HepG2 (cell line): ENCODE results near the gene STKLD1. TPM values are rescaled to one million over a fixed set of nuclear protein-coding genes. Genes with fewer than 3 reads are reported as not detected.

ENCODE experiments used
- CCAR2 ChIP-seq: fragments of 200-400 bp; formaldehyde crosslinking; optimal IDR thresholded peaks from 2 replicates; pipeline ENCODE3; 2018; ENCODE audit warnings: low read depth, mild to moderate bottlenecking, low read length, moderate library complexity
- ETV5 ChIP-seq: IDR thresholded peaks from 2 replicates; pipeline ENCODE4 v1.6.1; 2018; ENCODE audit warnings: missing biosample characterization, missing genetic modification reagents, inconsistent platforms, borderline replicate concordance
- GFI1 ChIP-seq: sonication (generic); formaldehyde crosslinking; IDR thresholded peaks from 2 replicates; pipeline ENCODE4 v1.5.0; 2020; ENCODE audit warnings: missing genetic modification reagents, mild to moderate bottlenecking, borderline replicate concordance
- HNF4G ChIP-seq, 2 experiments: sonication (generic) in 1 of 2; formaldehyde crosslinking in 1 of 2; IDR thresholded peaks; 2 replicates each; pipeline versions ENCODE4 v1.4.0 to v1.6.1; 2011 to 2020; ENCODE audit warnings: borderline replicate concordance in 2 of 2, low read depth in 2 of 2, mild to moderate bottlenecking in 2 of 2, low read length in 1 of 2, missing genetic modification reagents in 1 of 2, moderate library complexity in 1 of 2
- HNRNPK ChIP-seq: fragments of 200-400 bp; formaldehyde crosslinking; IDR thresholded peaks from 2 replicates; pipeline ENCODE4 v1.6.1; 2018; ENCODE audit warnings: low read length, low read depth, moderate library complexity, mild to moderate bottlenecking; ENCODE audit not compliant: poor library complexity, severe bottlenecking
- MYC ChIP-seq: sonication (generic); formaldehyde crosslinking; IDR thresholded peaks from 2 replicates; pipeline ENCODE4 v1.9.0; 2021; ENCODE audit warnings: missing genetic modification reagents, borderline replicate concordance
- NCOA2 ChIP-seq: sonication (generic); formaldehyde crosslinking; IDR thresholded peaks from 2 replicates; pipeline ENCODE4 v1.8.0; 2022; ENCODE audit warnings: inconsistent platforms
- NPAS2 ChIP-seq: sonication (generic); formaldehyde crosslinking; IDR thresholded peaks from 2 replicates; pipeline ENCODE4 v1.8.0; 2022; ENCODE audit warnings: mild to moderate bottlenecking, missing genetic modification reagents, borderline replicate concordance
- ZNF546 ChIP-seq: sonication (generic); formaldehyde crosslinking; conservative IDR thresholded peaks from 2 replicates; pipeline ENCODE4 v1.8.1; 2023; ENCODE audit warnings: mild to moderate bottlenecking, missing genetic modification reagents
- ZNF772 ChIP-seq: sonication (generic); formaldehyde crosslinking; IDR thresholded peaks from 2 replicates; pipeline ENCODE4 v1.5.0; 2020; ENCODE audit warnings: mild to moderate bottlenecking, missing genetic modification reagents
- ZNF777 ChIP-seq: sonication (generic); formaldehyde crosslinking; IDR thresholded peaks from 2 replicates; pipeline ENCODE4 v1.4.0; 2020; ENCODE audit warnings: missing genetic modification reagents
- polyA plus RNA-seq, 8 experiments: library from polyadenylated mRNA; depleted of rRNA in 3 of 8; stranded (reverse) in 7 of 8; unstranded in 1 of 8; fragments of >200 nt; fragmentation: Illumina TruSeq in 4 of 8; extraction: Trizol in 4 of 8; gene quantifications; 2 replicates each; pipeline versions ENCODE4 v1.2.1 to v1.2.3, GENCODE V29; 2011 to 2016; ENCODE audit warnings: low read depth in 4 of 8, missing spikeins in 1 of 8, mixed read lengths in 1 of 8; ENCODE audit not compliant: insufficient read depth in 1 of 8
- total RNA-seq, 5 experiments: library from RNA; depleted of rRNA; stranded (reverse); fragments of >200 nt; fragmentation: Illumina TruSeq; extraction: Trizol; gene quantifications; 2 replicates each; pipeline ENCODE4 v1.2.3, GENCODE V29; 2016; ENCODE audit warnings: low read depth in 1 of 5
- TF ChIP-seq, protein P1 (sequence below): sonication (generic); IDR thresholded peaks from 2 replicates; pipeline ENCODE4 v1.6.1; 2016; ENCODE audit warnings: low read depth, borderline replicate concordance
- TF ChIP-seq, protein P2 (sequence below): IDR thresholded peaks from 2 replicates; pipeline ENCODE4 v1.6.1; 2016; ENCODE audit warnings: control low read depth
- TF ChIP-seq, protein P3 (sequence below): sonication (generic); formaldehyde crosslinking; IDR thresholded peaks from 2 replicates; pipeline ENCODE4 v1.4.0; 2020; ENCODE audit warnings: mild to moderate bottlenecking, missing genetic modification reagents
- TF ChIP-seq, protein P4 (sequence below): IDR thresholded peaks from 2 replicates; pipeline ENCODE4 v1.6.1; 2012; ENCODE audit warnings: inconsistent platforms

STKLD1 gene
- total and polyA plus RNA-seq, 2 of the 13 experiments (the other 11 are each of a cell fraction or from before 2014, with no cell fraction given) = 1.5 to 2.2 TPM

DNA sequence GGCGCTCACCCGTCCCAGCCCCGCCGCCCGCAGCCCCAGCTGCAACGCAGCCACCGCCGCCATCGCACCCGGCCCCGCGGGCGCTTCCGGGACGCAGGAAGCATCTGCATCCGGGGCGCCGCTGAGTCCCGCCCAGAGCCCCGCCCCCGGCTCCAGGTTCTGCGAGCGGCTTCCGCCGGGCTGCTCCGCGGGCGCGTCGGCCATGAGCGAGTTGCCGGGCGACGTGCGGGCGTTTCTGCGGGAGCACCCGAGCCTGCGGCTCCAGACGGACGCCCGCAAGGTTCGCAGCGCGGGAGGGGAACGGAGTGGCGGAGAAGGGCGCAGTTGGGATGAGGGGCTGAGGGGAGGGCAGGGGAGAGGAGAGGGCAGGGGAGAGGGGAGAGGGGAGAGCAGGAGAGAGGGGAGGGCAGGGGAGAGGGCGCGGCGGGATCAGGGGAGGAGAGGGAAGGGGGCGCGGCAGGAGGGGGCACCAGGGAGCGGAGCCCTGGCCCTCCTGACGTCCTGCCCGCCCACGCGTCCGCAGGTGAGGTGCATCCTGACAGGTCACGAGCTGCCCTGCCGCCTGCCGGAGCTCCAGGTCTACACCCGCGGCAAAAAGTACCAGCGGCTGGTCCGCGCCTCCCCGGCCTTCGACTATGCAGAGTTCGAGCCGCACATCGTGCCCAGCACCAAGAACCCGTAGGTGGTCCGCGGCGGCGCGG, 19.6 kb upstream of the STKLD1 start, which contains the start of the genes SURF1 and SURF2 (continued):
- TF ChIP-seq, protein P1, sequence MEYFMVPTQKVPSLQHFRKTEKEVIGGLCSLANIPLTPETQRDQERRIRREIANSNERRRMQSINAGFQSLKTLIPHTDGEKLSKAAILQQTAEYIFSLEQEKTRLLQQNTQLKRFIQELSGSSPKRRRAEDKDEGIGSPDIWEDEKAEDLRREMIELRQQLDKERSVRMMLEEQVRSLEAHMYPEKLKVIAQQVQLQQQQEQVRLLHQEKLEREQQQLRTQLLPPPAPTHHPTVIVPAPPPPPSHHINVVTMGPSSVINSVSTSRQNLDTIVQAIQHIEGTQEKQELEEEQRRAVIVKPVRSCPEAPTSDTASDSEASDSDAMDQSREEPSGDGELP = peak; percentile 39; the same call in 1 of the 2 replicates
- TF ChIP-seq, protein P2, sequence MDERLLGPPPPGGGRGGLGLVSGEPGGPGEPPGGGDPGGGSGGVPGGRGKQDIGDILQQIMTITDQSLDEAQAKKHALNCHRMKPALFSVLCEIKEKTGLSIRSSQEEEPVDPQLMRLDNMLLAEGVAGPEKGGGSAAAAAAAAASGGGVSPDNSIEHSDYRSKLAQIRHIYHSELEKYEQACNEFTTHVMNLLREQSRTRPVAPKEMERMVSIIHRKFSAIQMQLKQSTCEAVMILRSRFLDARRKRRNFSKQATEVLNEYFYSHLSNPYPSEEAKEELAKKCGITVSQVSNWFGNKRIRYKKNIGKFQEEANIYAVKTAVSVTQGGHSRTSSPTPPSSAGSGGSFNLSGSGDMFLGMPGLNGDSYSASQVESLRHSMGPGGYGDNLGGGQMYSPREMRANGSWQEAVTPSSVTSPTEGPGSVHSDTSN = no peak
- TF ChIP-seq ZNF772 (CRISPR knock-in tag) = no peak
- TF ChIP-seq, protein P3, sequence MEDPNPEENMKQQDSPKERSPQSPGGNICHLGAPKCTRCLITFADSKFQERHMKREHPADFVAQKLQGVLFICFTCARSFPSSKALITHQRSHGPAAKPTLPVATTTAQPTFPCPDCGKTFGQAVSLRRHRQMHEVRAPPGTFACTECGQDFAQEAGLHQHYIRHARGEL (CRISPR knock-in tag) = no peak
- TF ChIP-seq, protein P4, sequence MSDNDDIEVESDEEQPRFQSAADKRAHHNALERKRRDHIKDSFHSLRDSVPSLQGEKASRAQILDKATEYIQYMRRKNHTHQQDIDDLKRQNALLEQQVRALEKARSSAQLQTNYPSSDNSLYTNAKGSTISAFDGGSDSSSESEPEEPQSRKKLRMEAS = peak; percentile 48; the same call in 1 of the 2 replicates
- no peak for TF ChIP-seq GFI1
- no peak; the same call in 1 of the 2 replicates for TF ChIP-seq ZNF777 (CRISPR knock-in tag)
- peak; percentile 27; the same call in 1 of the 2 replicates for TF ChIP-seq ETV5 (CRISPR knock-in tag)
- TF ChIP-seq CCAR2 = no peak
- no peak for TF ChIP-seq HNF4G (IDR thresholded peaks at IDR 0.05; ENCODE audit: borderline replicate concordance, low read depth, low read length)
- TF ChIP-seq HNF4G (CRISPR knock-in tag; IDR thresholded peaks at IDR 0.05; ENCODE audit: borderline replicate concordance, low read depth) = no peak
- peak; percentile 74 for TF ChIP-seq MYC (CRISPR knock-in tag)
- no peak for TF ChIP-seq NCOA2 (CRISPR knock-in tag)
- TF ChIP-seq NPAS2 (CRISPR knock-in tag) = no peak
- peak; percentile 99 for TF ChIP-seq HNRNPK
- TF ChIP-seq ZNF546 (CRISPR knock-in tag) = no peak
- TF ChIP-seq, all 625 proteins: peak for 115
